KMS-11 (cell line): ENCODE data around the gene ALOX12.

Source experiments
- H2AFZ ChIP-seq: fragments of 200-600 bp; sonication (generic); 2 replicates; pipeline ENCODE4 v1.6.1; 2016; ENCODE audit warnings: antibody characterized with exemption, mixed run types, low read depth
- H3K27ac ChIP-seq: fragments of 200-600 bp; sonication (generic); 2 replicates; pipeline ENCODE4 v1.6.1; 2016; ENCODE audit warnings: mild to moderate bottlenecking, mixed run types
- H3K27me3 ChIP-seq: fragments of 200-600 bp; sonication (generic); 2 replicates; pipeline ENCODE4 v1.6.1; 2017; ENCODE audit warnings: mild to moderate bottlenecking, low read depth, mixed run types, moderate library complexity; ENCODE audit not compliant: insufficient read depth
- H3K36me3 ChIP-seq: fragments of 200-600 bp; sonication (generic); 2 replicates; pipeline ENCODE4 v1.6.1; 2017; ENCODE audit warnings: mild to moderate bottlenecking, mixed run types; ENCODE audit not compliant: insufficient read depth
- H3K4me1 ChIP-seq: fragments of 200-600 bp; sonication (generic); 2 replicates; pipeline ENCODE4 v1.6.1; 2016; ENCODE audit warnings: mild to moderate bottlenecking, low read depth, mixed run types; ENCODE audit not compliant: poor library complexity, severe bottlenecking
- H3K4me2 ChIP-seq: fragments of 200-600 bp; sonication (generic); 2 replicates; pipeline ENCODE4 v1.7.0; 2016; ENCODE audit warnings: mild to moderate bottlenecking, mixed run types
- H3K4me3 ChIP-seq: fragments of 200-600 bp; sonication (generic); IDR thresholded peaks from 2 replicates; pipeline ENCODE4 v1.6.1; 2017; ENCODE audit warnings: low read depth, low read length, mixed read lengths; ENCODE audit not compliant: insufficient read depth
- H3K79me2 ChIP-seq: fragments of 200-600 bp; sonication (generic); 2 replicates; pipeline ENCODE4 v1.6.1; 2016; ENCODE audit warnings: low read depth, mixed run types; ENCODE audit not compliant: insufficient read depth
- H3K9ac ChIP-seq: fragments of 200-600 bp; sonication (generic); 2 replicates; pipeline ENCODE4 v1.6.1; 2016; ENCODE audit warnings: mild to moderate bottlenecking, mixed run types
- H4K20me1 ChIP-seq: fragments of 200-600 bp; sonication (generic); 2 replicates; pipeline ENCODE4 v1.6.1; 2016; ENCODE audit warnings: mild to moderate bottlenecking, mixed run types; ENCODE audit not compliant: insufficient read depth
- CTCF ChIP-seq: fragments of 200-600 bp; sonication (generic); conservative IDR thresholded peaks from 2 replicates; pipeline ENCODE4 v1.6.1; 2017; ENCODE audit warnings: low read depth, mild to moderate bottlenecking, antibody characterized with exemption, low read length, moderate library complexity, mixed read lengths

Gene ALOX12

GRCh38 chr17:7041607-7042500, 46.0 kb downstream of the ALOX12 start:
- Histone ChIP-seq H3K4me2 (no peak overlapping the region), H3K36me3 (no peaks in the 10 kb centered on the region), H3K27ac (no peak overlapping the region), H3K4me1 (no peaks in the 10 kb centered on the region), H4K20me1 (no peaks in the 10 kb centered on the region), H3K27me3 (no peaks in the 10 kb centered on the region), H2AFZ (no peak overlapping the region), H3K4me3 (no peak overlapping the region), H3K79me2 (no peaks in the 10 kb centered on the region), H3K9ac (no peak overlapping the region)
- TF ChIP-seq CTCF, result no peak

- H3K9ac ChIP-seq, result no peak overlapping the region
- TF ChIP-seq CTCF, result no peak
- H3K27ac ChIP-seq, result no peak overlapping the region
- no peaks in the 10 kb centered on the region for H3K27me3 ChIP-seq
- H3K4me3 ChIP-seq, result no peak overlapping the region
- H3K79me2 ChIP-seq, result no peaks in the 10 kb centered on the region
- H3K4me1 ChIP-seq, result no peaks in the 10 kb centered on the region
- H2AFZ ChIP-seq, result no peak overlapping the region
- H3K4me2 ChIP-seq, result no peak overlapping the region
- no peaks in the 10 kb centered on the region for H3K36me3 ChIP-seq
- H4K20me1 ChIP-seq, result no peaks in the 10 kb centered on the region
Observed at GRCh38 chr17:7042501-7043181, 46.8 kb downstream of the ALOX12 start.

- no peaks in the 10 kb centered on the region for H3K79me2 ChIP-seq
- no peak overlapping the region for H3K4me2 ChIP-seq
- H3K27ac ChIP-seq, result no peak overlapping the region
- no peak overlapping the region for H3K9ac ChIP-seq
- no peak overlapping the region for H2AFZ ChIP-seq
- H4K20me1 ChIP-seq, result no peaks in the 10 kb centered on the region
- no peak for TF ChIP-seq CTCF
- no peak overlapping the region for H3K4me3 ChIP-seq
- no peaks in the 10 kb centered on the region for H3K4me1 ChIP-seq
- no peaks in the 10 kb centered on the region for H3K36me3 ChIP-seq
- H3K27me3 ChIP-seq, result no peaks in the 10 kb centered on the region
Observed at GRCh38 chr17:7043182-7043496, 47.3 kb downstream of the ALOX12 start.

GRCh38 chr17:7043497-7044198, 47.8 kb downstream of the ALOX12 start, which contains the start of gene SLC16A11:
TSS of gene SLC16A11 (minus strand) at chr17:7044092. CDS start at chr17:7043513, 579 bp downstream.
- no peaks in the 10 kb centered on the region for H3K36me3 ChIP-seq
- H2AFZ ChIP-seq, result no peak within 1 kb of the TSS
- no peak within 1 kb of the TSS for H3K27ac ChIP-seq
- H4K20me1 ChIP-seq, result no peaks in the 10 kb centered on the region
- H3K9ac ChIP-seq, result no peak within 1 kb of the TSS
- no peak within 1 kb of the TSS for H3K4me2 ChIP-seq
- TF ChIP-seq CTCF, result no peak
- H3K27me3 ChIP-seq, result no peaks in the 10 kb centered on the region
- no peaks in the 10 kb centered on the region for H3K4me1 ChIP-seq
- no peaks in the 10 kb centered on the region for H3K79me2 ChIP-seq
- no peak within 1 kb of the TSS for H3K4me3 ChIP-seq
